ENCODE data around the gene HOXB2.
A peak's percentile ranks its signal among the peaks of the same experiment; 100 is the strongest.

Gene HOXB2

DNA sequence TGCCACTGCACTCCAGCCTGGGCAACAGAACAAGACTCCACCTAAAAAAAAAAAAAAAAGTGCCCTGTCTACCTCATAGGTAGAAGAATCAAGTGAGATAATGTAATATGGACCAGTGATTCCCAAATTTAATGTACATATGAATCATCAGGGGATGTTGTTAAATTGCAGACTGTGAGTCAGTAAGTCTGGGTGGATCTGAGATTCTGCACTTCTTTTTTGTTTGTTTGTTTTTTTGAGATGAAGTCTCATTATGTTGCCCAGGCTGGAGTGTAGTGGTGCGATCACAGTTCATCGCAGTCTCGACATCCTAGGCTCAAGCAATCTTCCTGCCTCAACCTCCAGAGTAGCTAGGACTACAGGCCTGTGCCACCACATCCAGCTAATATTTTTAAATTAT, 45.7 kb downstream of the HOXB2 start:
- H3K9ac ChIP-seq (ENCODE audit: low read depth, low read length): no peak overlapping the region
- H3K9me3 ChIP-seq (replicated peaks; ENCODE audit: low read length): no peaks in the 10 kb centered on the region
- H3K36me3 ChIP-seq (ENCODE audit: insufficient read depth, low read length): no peaks in the 10 kb centered on the region
- H3K4me3 ChIP-seq (ENCODE audit: low read length): no peak overlapping the region
- peaks cover 42% of the 10 kb centered on the region for H3K4me1 ChIP-seq (ENCODE audit: control insufficient read depth, insufficient read depth, low read length)
- no peak overlapping the region for H3K4me2 ChIP-seq (ENCODE audit: low read length)
- no peaks in the 10 kb centered on the region for H3K27me3 ChIP-seq (ENCODE audit: control insufficient read depth, insufficient read depth, low read length)

DNA sequence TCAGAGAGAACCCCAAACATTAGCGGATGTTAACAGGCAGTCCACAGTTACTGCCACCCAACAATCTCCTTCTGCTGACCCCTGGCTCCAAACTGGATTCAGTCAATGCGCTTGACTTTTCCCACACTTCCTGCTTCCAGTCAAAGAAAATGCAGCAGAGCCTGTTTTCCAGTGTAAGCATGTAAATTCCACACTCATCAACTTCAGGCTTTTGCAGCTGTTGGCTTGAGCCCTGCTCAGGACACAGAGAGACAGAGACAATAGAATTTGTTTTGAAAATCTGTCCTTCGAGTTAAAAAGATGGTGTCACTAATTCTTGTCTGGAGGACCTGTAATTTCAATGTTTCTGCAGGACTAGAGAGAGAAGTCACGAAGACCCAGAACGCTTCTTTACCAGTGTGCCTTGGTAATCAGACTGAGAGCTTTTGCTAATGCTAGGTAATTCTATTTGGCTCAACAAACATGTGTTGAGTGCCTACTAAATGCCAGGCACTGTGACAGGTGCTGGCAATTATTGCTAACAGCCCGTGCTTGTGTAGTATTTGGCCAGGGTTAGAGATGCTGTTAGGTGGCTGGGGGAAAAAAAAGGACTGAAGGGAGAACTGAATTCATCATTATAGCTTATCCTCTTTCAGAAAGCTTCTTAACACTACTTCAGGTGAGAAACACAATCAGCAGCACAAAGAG, 46.6 kb downstream of the HOXB2 start:
- H3K4me2 ChIP-seq (ENCODE audit: low read length): peak overlapping the region; percentile 27
- H3K9ac ChIP-seq (ENCODE audit: low read depth, low read length): peak overlapping the region; percentile 57
- H3K27me3 ChIP-seq (ENCODE audit: control insufficient read depth, insufficient read depth, low read length): no peaks in the 10 kb centered on the region
- H3K9me3 ChIP-seq (replicated peaks; ENCODE audit: low read length): no peaks in the 10 kb centered on the region
- peaks cover 49% of the 10 kb centered on the region for H3K4me1 ChIP-seq (ENCODE audit: control insufficient read depth, insufficient read depth, low read length)
- H3K4me3 ChIP-seq (ENCODE audit: low read length): no peak overlapping the region
- no peaks in the 10 kb centered on the region for H3K36me3 ChIP-seq (ENCODE audit: insufficient read depth, low read length)

DNA sequence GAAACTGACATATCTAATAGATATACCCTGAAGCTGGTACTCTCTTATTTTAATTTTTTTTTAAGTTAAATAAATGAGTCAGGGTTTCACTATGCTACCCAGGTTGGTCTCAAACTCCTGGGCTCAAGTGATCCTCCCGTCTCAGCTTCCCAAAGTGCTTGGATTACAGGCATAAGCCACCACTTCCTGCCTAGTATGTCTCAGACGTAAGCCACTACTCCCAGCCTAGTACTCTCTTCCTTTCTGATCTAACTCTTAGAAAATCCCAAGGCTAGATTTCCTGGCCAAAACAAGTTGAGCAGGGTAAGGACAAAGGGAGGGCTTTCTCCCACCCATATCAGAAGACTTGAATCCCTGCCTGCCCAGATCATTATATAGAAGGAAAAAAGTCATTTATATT, 47.8 kb downstream of the HOXB2 start:
- H3K4me3 ChIP-seq (ENCODE audit: low read length): no peak overlapping the region
- no peak overlapping the region for H3K4me2 ChIP-seq (ENCODE audit: low read length)
- no peaks in the 10 kb centered on the region for H3K27me3 ChIP-seq (ENCODE audit: control insufficient read depth, insufficient read depth, low read length)
- H3K9ac ChIP-seq (ENCODE audit: low read depth, low read length): peak overlapping the region; percentile 10
- no peaks in the 10 kb centered on the region for H3K36me3 ChIP-seq (ENCODE audit: insufficient read depth, low read length)
- H3K4me1 ChIP-seq (ENCODE audit: control insufficient read depth, insufficient read depth, low read length): peaks cover 60% of the 10 kb centered on the region
- H3K9me3 ChIP-seq (replicated peaks; ENCODE audit: low read length): no peaks in the 10 kb centered on the region

DNA sequence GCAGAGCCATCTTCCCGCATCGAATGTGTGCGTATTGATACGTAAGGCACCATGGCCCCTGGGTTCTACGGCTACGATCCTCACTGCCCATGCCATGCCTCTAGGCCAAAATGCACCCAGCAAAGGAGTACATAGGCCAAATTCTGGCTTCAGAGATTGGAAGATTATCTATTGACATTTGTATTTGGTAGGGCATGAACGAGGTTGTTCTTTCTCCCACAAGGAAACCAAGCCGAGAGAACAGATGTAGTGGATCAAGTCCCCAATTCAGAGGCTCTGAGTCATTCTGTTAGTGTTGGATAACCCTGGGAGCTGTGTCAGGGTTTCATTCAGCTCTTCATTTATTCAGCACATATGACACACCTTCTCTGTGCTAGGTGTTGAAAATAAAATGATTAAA, 50.6 kb downstream of the HOXB2 start:
- Histone ChIP-seq H3K9ac (ENCODE audit: low read depth, low read length) (no peak overlapping the region), H3K27me3 (ENCODE audit: control insufficient read depth, insufficient read depth, low read length) (no peaks in the 10 kb centered on the region), H3K4me2 (ENCODE audit: low read length) (peak overlapping the region; percentile 35), H3K9me3 (replicated peaks; ENCODE audit: low read length) (no peaks in the 10 kb centered on the region), H3K4me3 (ENCODE audit: low read length) (peak overlapping the region; percentile 33), H3K4me1 (ENCODE audit: control insufficient read depth, insufficient read depth, low read length) (peaks cover 51% of the 10 kb centered on the region), H3K36me3 (ENCODE audit: insufficient read depth, low read length) (no peaks in the 10 kb centered on the region)

All from skeletal muscle satellite cell (primary cell).